Activated naive CD4-positive, alpha-beta T cell treated with anti-CD3 and anti-CD28 coated beads, Interleukin-2, amount 50 U/mL, for 24 hours (primary cell): ENCODE results near the gene GSDMA.
A peak's percentile ranks its signal among the peaks of the same experiment; 100 is the strongest.

Source experiments
- H3K27ac Mint-ChIP-seq: one replicate; pipeline ENCODE4 v1.8.0; 2021; ENCODE audit warnings: mild to moderate bottlenecking, mixed read lengths
- H3K27me3 Mint-ChIP-seq: one replicate; pipeline ENCODE4 v1.8.0; 2021; ENCODE audit warnings: mixed read lengths
- H3K36me3 Mint-ChIP-seq: one replicate; pipeline ENCODE4 v1.8.0; 2021; ENCODE audit warnings: mixed read lengths
- H3K4me1 Mint-ChIP-seq: one replicate; pipeline ENCODE4 v1.8.0; 2021; ENCODE audit warnings: mixed read lengths
- H3K4me3 Mint-ChIP-seq: one replicate; pipeline ENCODE4 v1.8.0; 2021; ENCODE audit warnings: mild to moderate bottlenecking, mixed read lengths
- H3K9me3 Mint-ChIP-seq: one replicate; pipeline ENCODE4 v1.8.0; 2021; ENCODE audit warnings: mixed read lengths

Gene GSDMA

GRCh38 chr17:39969375-39969774, 6.6 kb downstream of the GSDMA start:
- H3K36me3 Mint-ChIP-seq: no peaks in the 10 kb centered on the region
- peaks cover 4% of the 10 kb centered on the region for H3K4me1 Mint-ChIP-seq
- H3K9me3 Mint-ChIP-seq: no peaks in the 10 kb centered on the region
- H3K27me3 Mint-ChIP-seq: no peaks in the 10 kb centered on the region
- H3K27ac Mint-ChIP-seq: no peak overlapping the region
- H3K4me3 Mint-ChIP-seq: no peak overlapping the region

GRCh38 chr17:39970157-39970692, 7.4 kb downstream of the GSDMA start:
- Mint-ChIP-seq H3K9me3 (no peaks in the 10 kb centered on the region), H3K27me3 (no peaks in the 10 kb centered on the region), H3K27ac (no peak overlapping the region), H3K4me3 (no peak overlapping the region), H3K4me1 (peaks cover 4% of the 10 kb centered on the region), H3K36me3 (no peaks in the 10 kb centered on the region)

GRCh38 chr17:39971076-39971603, 8.3 kb downstream of the GSDMA start:
- peaks cover 4% of the 10 kb centered on the region for H3K4me1 Mint-ChIP-seq
- no peak overlapping the region for H3K27ac Mint-ChIP-seq
- H3K9me3 Mint-ChIP-seq: no peaks in the 10 kb centered on the region
- no peak overlapping the region for H3K4me3 Mint-ChIP-seq
- no peaks in the 10 kb centered on the region for H3K36me3 Mint-ChIP-seq
- H3K27me3 Mint-ChIP-seq: no peaks in the 10 kb centered on the region

GRCh38 chr17:39972271-39972670, 9.5 kb downstream of the GSDMA start:
- no peaks in the 10 kb centered on the region for H3K27me3 Mint-ChIP-seq

GRCh38 chr17:39973496-39973895, 10.7 kb downstream of the GSDMA start:
- Mint-ChIP-seq H3K4me1 (peaks cover 3% of the 10 kb centered on the region), H3K4me3 (no peak overlapping the region), H3K27ac (no peak overlapping the region), H3K27me3 (no peaks in the 10 kb centered on the region), H3K9me3 (no peaks in the 10 kb centered on the region), H3K36me3 (no peaks in the 10 kb centered on the region)

More at GRCh38 chr17:39972271-39972670, 9.5 kb downstream of the GSDMA start:
- Mint-ChIP-seq H3K36me3 (no peaks in the 10 kb centered on the region), H3K27ac (no peak overlapping the region), H3K4me1 (peaks cover 4% of the 10 kb centered on the region), H3K9me3 (no peaks in the 10 kb centered on the region), H3K4me3 (no peak overlapping the region)

- no peak overlapping the region for H3K4me3 Mint-ChIP-seq
- no peaks in the 10 kb centered on the region for H3K9me3 Mint-ChIP-seq
- H3K4me1 Mint-ChIP-seq: peaks cover 4% of the 10 kb centered on the region
- no peaks in the 10 kb centered on the region for H3K36me3 Mint-ChIP-seq
- H3K27me3 Mint-ChIP-seq: no peaks in the 10 kb centered on the region
- no peak overlapping the region for H3K27ac Mint-ChIP-seq
Observed at GRCh38 chr17:39974433-39974832, 11.6 kb downstream of the GSDMA start.

GRCh38 chr17:39975801-39976200, 13.0 kb downstream of the GSDMA start:
- peaks cover 13% of the 10 kb centered on the region for H3K4me1 Mint-ChIP-seq
- H3K27ac Mint-ChIP-seq: no peak overlapping the region
- H3K4me3 Mint-ChIP-seq: no peak overlapping the region
- H3K9me3 Mint-ChIP-seq: no peaks in the 10 kb centered on the region
- H3K27me3 Mint-ChIP-seq: no peaks in the 10 kb centered on the region
- H3K36me3 Mint-ChIP-seq: no peaks in the 10 kb centered on the region

- Mint-ChIP-seq H3K36me3 (peaks cover 3% of the 10 kb centered on the region), H3K4me3 (peak overlapping the region; percentile 70)
Observed at GRCh38 chr17:39979016-39979670, 16.3 kb downstream of the GSDMA start.

GRCh38 chr17:39979893-39980350, 17.1 kb downstream of the GSDMA start:
- H3K27me3 Mint-ChIP-seq: no peaks in the 10 kb centered on the region
- H3K36me3 Mint-ChIP-seq: peaks cover 3% of the 10 kb centered on the region
- H3K4me3 Mint-ChIP-seq: peak overlapping the region; percentile 93

More at GRCh38 chr17:39979016-39979670, 16.3 kb downstream of the GSDMA start:
- Mint-ChIP-seq H3K27me3 (no peaks in the 10 kb centered on the region), H3K9me3 (no peaks in the 10 kb centered on the region), H3K4me1 (peaks cover 33% of the 10 kb centered on the region), H3K27ac (peak overlapping the region; percentile 17)

GRCh38 chr17:39980351-39981206, 17.8 kb downstream of the GSDMA start, which contains the start of gene PSMD3:
TSS of gene PSMD3 (plus strand) at chr17:39980807. CDS start at chr17:39980971, 164 bp downstream.
- Mint-ChIP-seq H3K4me1 (peaks cover 41% of the 10 kb centered on the region), H3K4me3 (peak within 1 kb of the TSS; percentile 93), H3K9me3 (no peaks in the 10 kb centered on the region), H3K27ac (peak within 1 kb of the TSS; percentile 99), H3K27me3 (no peaks in the 10 kb centered on the region), H3K36me3 (peaks cover 3% of the 10 kb centered on the region)

More at GRCh38 chr17:39979893-39980350, 17.1 kb downstream of the GSDMA start:
- peaks cover 37% of the 10 kb centered on the region for H3K4me1 Mint-ChIP-seq
- H3K9me3 Mint-ChIP-seq: no peaks in the 10 kb centered on the region
- peak overlapping the region; percentile 99 for H3K27ac Mint-ChIP-seq

- Mint-ChIP-seq H3K36me3 (peaks cover 5% of the 10 kb centered on the region), H3K27ac (peak overlapping the region; percentile 99), H3K4me1 (peaks cover 48% of the 10 kb centered on the region), H3K9me3 (no peaks in the 10 kb centered on the region), H3K4me3 (peak overlapping the region; percentile 93), H3K27me3 (no peaks in the 10 kb centered on the region)
Observed at GRCh38 chr17:39981207-39981741, 18.5 kb downstream of the GSDMA start.

GRCh38 chr17:39981766-39982375, 19.1 kb downstream of the GSDMA start:
- H3K27me3 Mint-ChIP-seq: no peaks in the 10 kb centered on the region
- H3K27ac Mint-ChIP-seq: peak overlapping the region; percentile 99
- H3K36me3 Mint-ChIP-seq: peaks cover 7% of the 10 kb centered on the region
- peak overlapping the region; percentile 93 for H3K4me3 Mint-ChIP-seq
- H3K9me3 Mint-ChIP-seq: no peaks in the 10 kb centered on the region
- peaks cover 51% of the 10 kb centered on the region for H3K4me1 Mint-ChIP-seq

GRCh38 chr17:39988206-39988810, 25.5 kb downstream of the GSDMA start:
- H3K36me3 Mint-ChIP-seq: peaks cover 20% of the 10 kb centered on the region
- H3K27ac Mint-ChIP-seq: peak overlapping the region; percentile 30
- H3K4me1 Mint-ChIP-seq: peaks cover 23% of the 10 kb centered on the region
- H3K9me3 Mint-ChIP-seq: no peaks in the 10 kb centered on the region
- no peaks in the 10 kb centered on the region for H3K27me3 Mint-ChIP-seq
- H3K4me3 Mint-ChIP-seq: no peak overlapping the region

- Mint-ChIP-seq H3K9me3 (no peaks in the 10 kb centered on the region), H3K4me1 (no peaks in the 10 kb centered on the region), H3K36me3 (peaks cover 22% of the 10 kb centered on the region), H3K27me3 (no peaks in the 10 kb centered on the region), H3K27ac (no peak overlapping the region), H3K4me3 (no peak overlapping the region)
Observed at GRCh38 chr17:39994448-39994847, 31.6 kb downstream of the GSDMA start.

- Mint-ChIP-seq H3K4me1 (no peaks in the 10 kb centered on the region), H3K27me3 (no peaks in the 10 kb centered on the region), H3K27ac (no peak overlapping the region), H3K4me3 (no peak overlapping the region), H3K36me3 (peaks cover 22% of the 10 kb centered on the region), H3K9me3 (no peaks in the 10 kb centered on the region)
Observed at GRCh38 chr17:39995438-39995837, 32.6 kb downstream of the GSDMA start.
